GM10266 (cell line): ENCODE measurements around the gene TRAPPC2B.
"Not testable (repeated sequence)": the region's sequence is repeated elsewhere in the genome, so short reads cannot be mapped to it uniquely, and the experiment has no call there.

Source experiments
- DNase-seq: peaks from one replicate; pipeline ENCODE4 v3.0.0; 2012; ENCODE audit errors: extremely low spot score
- TF ChIP-seq, protein P1 (sequence below): IDR thresholded peaks from 2 replicates; pipeline ENCODE4 v1.5.1; 2012; ENCODE audit warnings: mild to moderate bottlenecking, low read depth; ENCODE audit not compliant: control insufficient read depth, insufficient read depth; ENCODE audit errors: missing control alignments

The TRAPPC2B gene

DNA sequence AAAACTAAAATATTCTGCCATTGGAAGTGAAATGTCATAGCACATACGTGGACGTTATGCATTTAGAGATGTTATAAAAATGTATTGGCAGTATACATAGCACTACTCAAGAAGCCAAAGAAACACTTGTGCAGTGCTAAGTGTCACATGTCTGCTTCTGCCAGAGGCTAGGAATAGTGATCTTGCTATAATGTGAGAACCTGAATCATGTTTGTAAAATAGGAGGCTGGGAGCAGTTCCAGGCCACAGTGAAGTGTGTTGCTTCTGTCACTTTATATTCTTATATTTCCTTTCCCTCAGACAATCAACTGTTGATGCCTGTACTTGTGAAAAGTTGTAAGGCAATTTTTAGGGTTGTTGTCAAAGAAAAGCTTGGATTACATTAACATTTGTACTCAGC is 3.4 kb downstream of the TRAPPC2B start:
- TF ChIP-seq, protein P1, sequence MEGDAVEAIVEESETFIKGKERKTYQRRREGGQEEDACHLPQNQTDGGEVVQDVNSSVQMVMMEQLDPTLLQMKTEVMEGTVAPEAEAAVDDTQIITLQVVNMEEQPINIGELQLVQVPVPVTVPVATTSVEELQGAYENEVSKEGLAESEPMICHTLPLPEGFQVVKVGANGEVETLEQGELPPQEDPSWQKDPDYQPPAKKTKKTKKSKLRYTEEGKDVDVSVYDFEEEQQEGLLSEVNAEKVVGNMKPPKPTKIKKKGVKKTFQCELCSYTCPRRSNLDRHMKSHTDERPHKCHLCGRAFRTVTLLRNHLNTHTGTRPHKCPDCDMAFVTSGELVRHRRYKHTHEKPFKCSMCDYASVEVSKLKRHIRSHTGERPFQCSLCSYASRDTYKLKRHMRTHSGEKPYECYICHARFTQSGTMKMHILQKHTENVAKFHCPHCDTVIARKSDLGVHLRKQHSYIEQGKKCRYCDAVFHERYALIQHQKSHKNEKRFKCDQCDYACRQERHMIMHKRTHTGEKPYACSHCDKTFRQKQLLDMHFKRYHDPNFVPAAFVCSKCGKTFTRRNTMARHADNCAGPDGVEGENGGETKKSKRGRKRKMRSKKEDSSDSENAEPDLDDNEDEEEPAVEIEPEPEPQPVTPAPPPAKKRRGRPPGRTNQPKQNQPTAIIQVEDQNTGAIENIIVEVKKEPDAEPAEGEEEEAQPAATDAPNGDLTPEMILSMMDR = no peak
- DNase-seq = no peak

DNA sequence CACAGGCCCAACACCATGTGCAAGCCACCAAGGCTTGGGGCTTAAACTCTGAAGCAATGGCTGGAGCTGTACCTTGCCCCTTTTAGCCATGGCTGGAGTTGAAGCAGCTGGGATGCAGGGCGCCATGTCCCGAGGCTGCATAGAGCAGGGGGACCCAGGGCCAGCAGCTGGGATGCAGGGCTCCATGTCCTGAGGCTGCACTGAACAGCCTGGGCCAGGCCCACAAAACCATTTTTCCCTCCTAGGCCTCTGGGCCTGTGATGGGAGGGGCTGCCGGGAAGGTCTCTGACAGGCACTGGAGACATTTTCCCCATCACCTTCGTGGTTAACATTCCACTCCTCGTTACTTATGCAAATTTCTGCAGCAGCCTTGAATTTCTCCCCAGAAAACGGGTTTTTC is 10.8 kb downstream of the TRAPPC2B start:
- TF ChIP-seq, protein P1 = no peak
- DNase-seq = no peak

DNA sequence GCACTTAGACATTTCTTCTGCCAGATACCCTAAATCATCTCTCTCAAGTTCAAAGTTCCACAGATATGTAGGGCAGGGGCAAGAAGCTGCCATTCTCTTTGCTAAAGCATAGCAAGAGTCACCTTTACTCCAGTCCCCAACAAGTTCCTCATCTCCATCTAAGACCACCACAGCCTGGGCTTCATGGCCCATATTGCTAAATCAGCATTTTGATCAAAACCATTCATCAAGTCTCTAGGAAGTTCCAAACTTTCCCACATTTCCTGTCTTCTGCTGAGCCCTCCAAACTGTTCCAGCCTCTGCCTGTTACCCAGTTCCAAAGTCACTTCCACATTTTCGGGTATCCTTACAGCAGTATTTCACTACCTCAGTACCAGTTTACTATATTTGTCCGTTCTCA is 11.3 kb downstream of the TRAPPC2B start:
- not testable (repeated sequence) for DNase-seq

DNA sequence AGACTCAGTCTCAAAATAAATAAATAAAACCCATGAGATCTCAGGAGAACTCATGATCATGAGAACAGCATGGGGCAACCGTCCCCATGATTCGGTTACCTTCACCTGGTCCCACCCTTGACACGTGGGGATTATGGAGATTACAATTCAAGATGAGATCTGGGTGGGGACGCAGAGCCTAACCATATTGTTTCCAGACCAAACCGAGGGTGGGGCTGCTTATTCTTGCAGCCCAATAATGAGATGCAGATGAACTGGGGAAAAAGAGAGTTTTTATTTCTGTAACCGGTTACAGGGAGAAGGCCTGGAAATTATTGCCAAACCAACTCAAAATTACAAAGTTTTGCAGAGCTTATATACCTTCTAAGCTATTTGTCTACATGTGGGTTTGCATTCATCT is 12.8 kb downstream of the TRAPPC2B start:
- TF ChIP-seq, protein P1 = no peak
- no peak for DNase-seq

DNA sequence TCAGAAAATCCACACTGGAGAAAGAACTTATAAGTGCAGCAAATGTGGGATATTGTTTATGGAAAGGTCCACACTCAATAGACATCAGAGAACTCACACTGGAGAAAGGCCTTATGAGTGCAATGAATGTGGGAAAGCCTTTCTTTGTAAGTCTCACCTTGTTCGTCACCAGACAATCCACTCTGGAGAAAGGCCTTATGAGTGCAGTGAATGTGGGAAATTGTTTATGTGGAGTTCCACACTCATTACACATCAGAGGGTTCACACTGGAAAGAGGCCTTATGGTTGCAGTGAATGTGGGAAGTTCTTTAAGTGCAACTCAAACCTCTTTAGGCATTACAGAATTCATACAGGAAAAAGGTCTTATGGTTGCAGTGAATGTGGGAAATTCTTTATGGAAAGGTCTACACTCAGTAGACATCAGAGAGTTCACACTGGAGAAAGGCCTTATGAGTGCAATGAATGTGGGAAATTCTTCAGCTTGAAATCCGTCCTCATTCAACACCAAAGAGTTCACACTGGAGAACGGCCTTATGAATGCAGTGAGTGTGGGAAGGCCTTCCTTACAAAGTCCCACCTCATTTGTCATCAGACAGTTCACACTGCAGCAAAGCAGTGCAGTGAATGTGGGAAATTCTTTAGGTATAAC is 14.3 kb downstream of the TRAPPC2B start:
- TF ChIP-seq, protein P1 = no peak
- no peak for DNase-seq

DNA sequence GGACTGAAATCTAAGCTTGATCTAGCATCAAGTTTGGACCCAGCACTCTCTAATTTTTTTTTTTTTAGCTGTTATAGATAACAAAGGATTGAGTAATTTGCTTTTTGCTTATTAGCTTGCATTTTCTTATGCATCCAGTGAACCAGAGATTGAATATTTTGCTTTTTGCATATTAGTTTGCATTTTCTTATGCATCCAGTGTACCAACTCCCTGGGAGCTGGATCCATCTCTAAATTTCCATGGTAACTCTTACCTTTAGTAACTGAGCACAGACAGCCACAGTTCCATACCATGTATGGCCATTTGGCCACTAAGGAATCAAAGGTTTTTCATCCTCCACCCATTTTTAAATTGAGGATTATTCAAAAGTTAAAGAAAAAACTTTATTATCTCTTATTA is 17.6 kb downstream of the TRAPPC2B start:
- no peak for DNase-seq
- TF ChIP-seq, protein P1 = no peak

DNA sequence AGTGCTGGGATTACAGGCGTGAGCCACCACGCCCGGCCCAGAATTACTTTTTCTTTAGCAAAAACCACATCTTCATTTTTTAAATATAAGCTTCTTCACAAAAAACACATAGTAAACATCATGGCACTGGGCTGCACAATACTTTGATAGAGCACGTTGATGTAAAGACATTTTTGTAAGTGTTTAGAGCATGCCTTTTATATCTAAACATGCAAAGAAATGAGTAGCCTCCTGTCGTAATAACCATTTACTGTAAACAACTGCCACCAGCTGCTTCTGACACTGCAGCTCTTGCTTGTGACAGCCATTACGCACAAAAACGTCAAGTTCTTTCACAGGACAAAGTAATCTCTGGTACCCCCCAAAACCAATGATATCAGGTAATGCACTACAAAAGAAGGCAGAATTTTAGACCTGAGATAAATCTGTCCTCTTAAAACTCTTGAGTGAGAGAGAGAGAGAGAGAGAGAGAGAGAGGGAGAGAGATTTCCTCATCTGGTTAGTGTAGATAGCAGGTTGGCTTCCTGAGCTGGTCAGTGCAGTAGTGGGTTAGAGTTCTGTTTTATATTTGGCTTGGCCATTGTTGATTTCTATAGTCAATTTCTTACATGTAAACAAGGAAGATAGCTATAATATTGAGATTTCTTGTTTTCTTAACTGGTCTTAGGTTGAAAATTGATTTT is 19.6 kb downstream of the TRAPPC2B start:
- no peak for DNase-seq
- TF ChIP-seq, protein P1 = no peak

DNA sequence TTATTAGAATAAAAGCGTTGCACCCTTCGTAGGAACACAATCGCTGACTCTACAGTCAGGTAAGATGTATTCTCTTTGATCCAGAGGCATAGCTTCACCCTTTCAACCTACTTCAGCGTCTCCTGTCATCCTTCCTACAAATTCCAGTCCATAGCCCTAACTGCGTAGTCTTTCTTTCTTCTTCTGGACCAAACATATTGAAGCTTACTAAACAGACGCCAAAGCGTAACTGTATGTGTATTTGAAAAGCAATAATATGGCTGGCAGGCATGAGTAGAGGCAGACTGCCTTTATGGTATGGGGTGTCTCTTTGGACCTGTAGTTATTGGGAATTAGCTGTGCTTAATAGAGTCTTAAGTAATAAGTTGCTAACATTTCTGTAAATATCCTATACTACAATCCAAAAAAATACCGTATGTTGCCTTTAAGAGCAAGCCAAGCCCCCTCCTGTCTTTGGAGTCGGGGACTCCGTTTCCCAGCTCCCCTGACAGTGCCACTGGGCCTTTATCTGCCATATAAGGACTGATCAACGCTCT is 25.9 kb downstream of the TRAPPC2B start:
- no peak for DNase-seq
- TF ChIP-seq, protein P1 = no peak
